HEK293 (cell line): ENCODE data around the gene SPDYE3.

ENCODE experiments used
- CTCF ChIP-seq: fragments of 450-650 bp; formaldehyde crosslinking; IDR thresholded peaks from 2 replicates; pipeline ENCODE4 v1.5.1; 2016; ENCODE audit warnings: missing biosample characterization, missing genetic modification characterization
- GLIS1 ChIP-seq: fragments of 450-650 bp; formaldehyde crosslinking; IDR thresholded peaks from 2 replicates; pipeline ENCODE4 v1.5.1; 2016; ENCODE audit warnings: missing biosample characterization, missing genetic modification characterization
- HOXA7 ChIP-seq: sonication (generic); formaldehyde crosslinking; IDR thresholded peaks from 2 replicates; pipeline ENCODE4 v1.8.1; 2022; ENCODE audit warnings: missing genetic modification reagents, borderline replicate concordance
- ZNF501 ChIP-seq: fragments of 450-650 bp; formaldehyde crosslinking; IDR thresholded peaks from 2 replicates; pipeline ENCODE4 v1.5.1; 2016; ENCODE audit warnings: missing biosample characterization, missing genetic modification characterization
- TF ChIP-seq, protein P1 (sequence below): fragments of 450-650 bp; formaldehyde crosslinking; IDR thresholded peaks from 2 replicates; pipeline ENCODE4 v1.5.1; 2016; ENCODE audit warnings: missing biosample characterization, missing genetic modification characterization
- TF ChIP-seq, protein P2 (sequence below): fragments of 450-650 bp; formaldehyde crosslinking; IDR thresholded peaks from 2 replicates; pipeline ENCODE4 v1.5.1; 2016; ENCODE audit warnings: missing biosample characterization, missing genetic modification characterization, borderline replicate concordance
- TF ChIP-seq, protein P3 (sequence below): fragments of 450-650 bp; formaldehyde crosslinking; IDR thresholded peaks from 2 replicates; pipeline ENCODE4 v1.5.1; 2016; ENCODE audit warnings: missing biosample characterization, missing genetic modification characterization

DNA sequence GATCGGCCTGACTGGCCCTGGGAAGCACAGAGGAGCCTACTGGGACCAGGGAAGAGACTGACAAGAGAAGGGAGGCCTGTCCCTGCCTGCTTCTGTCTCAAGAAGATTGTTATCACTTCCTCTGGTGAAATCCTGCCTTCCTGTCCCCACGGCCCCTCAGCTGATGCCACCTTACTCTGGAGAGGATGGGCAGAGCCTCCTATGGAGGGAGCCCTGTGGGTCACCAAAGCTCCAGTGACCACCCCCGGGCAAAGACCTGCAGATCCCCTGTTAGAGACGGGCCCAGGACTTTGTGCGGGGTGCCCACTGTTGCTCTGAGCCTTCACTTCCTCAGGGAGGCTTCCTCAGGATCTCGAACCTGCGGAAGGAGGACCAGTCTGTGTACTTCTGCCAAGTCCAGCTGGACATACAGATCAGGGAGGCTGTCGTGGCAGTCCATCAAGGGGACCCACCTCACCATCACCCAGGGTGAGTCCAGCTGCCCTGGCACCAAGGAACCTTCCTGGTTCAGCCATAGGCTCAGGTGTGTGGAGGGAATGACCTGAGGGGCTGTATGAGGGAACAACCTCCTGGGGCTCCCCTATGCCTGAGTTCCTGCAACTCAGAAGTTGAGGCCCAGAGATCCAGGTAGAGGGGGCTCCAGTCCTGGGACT, 49.0 kb downstream of the SPDYE3 start:
- TF ChIP-seq, protein P1, sequence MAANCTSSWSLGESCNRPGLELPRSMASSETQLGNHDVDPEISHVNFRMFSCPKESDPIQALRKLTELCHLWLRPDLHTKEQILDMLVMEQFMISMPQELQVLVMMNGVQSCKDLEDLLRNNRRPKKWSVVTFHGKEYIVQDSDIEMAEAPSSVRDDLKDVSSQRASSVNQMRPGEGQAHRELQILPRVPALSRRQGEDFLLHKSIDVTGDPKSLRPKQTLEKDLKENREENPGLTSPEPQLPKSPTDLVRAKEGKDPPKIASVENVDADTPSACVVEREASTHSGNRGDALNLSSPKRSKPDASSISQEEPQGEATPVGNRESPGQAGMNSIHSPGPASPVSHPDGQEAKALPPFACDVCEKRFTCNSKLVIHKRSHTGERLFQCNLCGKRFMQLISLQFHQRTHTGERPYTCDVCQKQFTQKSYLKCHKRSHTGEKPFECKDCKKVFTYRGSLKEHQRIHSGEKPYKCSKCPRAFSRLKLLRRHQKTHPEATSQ (tag by site-specific recombination) = no peak
- TF ChIP-seq GLIS1 (tag by site-specific recombination) = no peak
- TF ChIP-seq CTCF = no peak
- no peak for TF ChIP-seq HOXA7 (CRISPR knock-in tag)
- TF ChIP-seq ZNF501 (tag by site-specific recombination) = no peak
- TF ChIP-seq, protein P2, sequence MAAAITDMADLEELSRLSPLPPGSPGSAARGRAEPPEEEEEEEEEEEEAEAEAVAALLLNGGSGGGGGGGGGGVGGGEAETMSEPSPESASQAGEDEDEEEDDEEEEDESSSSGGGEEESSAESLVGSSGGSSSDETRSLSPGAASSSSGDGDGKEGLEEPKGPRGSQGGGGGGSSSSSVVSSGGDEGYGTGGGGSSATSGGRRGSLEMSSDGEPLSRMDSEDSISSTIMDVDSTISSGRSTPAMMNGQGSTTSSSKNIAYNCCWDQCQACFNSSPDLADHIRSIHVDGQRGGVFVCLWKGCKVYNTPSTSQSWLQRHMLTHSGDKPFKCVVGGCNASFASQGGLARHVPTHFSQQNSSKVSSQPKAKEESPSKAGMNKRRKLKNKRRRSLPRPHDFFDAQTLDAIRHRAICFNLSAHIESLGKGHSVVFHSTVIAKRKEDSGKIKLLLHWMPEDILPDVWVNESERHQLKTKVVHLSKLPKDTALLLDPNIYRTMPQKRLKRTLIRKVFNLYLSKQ = no peak
- TF ChIP-seq, protein P3, sequence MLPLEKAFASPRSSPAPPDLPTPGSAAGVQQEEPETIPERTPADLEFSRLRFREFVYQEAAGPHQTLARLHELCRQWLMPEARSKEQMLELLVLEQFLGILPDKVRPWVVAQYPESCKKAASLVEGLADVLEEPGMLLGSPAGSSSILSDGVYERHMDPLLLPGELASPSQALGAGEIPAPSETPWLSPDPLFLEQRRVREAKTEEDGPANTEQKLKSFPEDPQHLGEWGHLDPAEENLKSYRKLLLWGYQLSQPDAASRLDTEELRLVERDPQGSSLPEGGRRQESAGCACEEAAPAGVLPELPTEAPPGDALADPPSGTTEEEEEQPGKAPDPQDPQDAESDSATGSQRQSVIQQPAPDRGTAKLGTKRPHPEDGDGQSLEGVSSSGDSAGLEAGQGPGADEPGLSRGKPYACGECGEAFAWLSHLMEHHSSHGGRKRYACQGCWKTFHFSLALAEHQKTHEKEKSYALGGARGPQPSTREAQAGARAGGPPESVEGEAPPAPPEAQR (tag by site-specific recombination) = no peak
